ENCODE results near the gene WDR20.
A peak's percentile ranks its signal among the peaks of the same experiment; 100 is the strongest.

WDR20 gene

GRCh38 chr14:102138535-102138934 is 1.2 kb upstream of the WDR20 start:
- Histone ChIP-seq H3K4me2 (peak overlapping the region; percentile 91), H3K9ac (peak overlapping the region; percentile 75; the same call in 1 of the 2 replicates), H2AFZ (ENCODE audit: low read depth) (peak overlapping the region; percentile 80)

GRCh38 chr14:102138961-102139285 is 774 bp upstream of the WDR20 start:
- no peak for TF ChIP-seq CTCF (conservative IDR thresholded peaks at IDR 0.05; ENCODE audit: low read depth, low read length)
- H3K27ac ChIP-seq = peak overlapping the region; percentile 18; the same call in 1 of the 2 replicates
- H3K36me3 ChIP-seq (ENCODE audit: insufficient read depth) = no peaks in the 10 kb centered on the region
- peaks cover 23% of the 10 kb centered on the region for H3K4me1 ChIP-seq (ENCODE audit: low read depth, poor library complexity, severe bottlenecking)
- peak overlapping the region; percentile 80 for H2AFZ ChIP-seq (ENCODE audit: low read depth)
- peaks cover 38% of the 10 kb centered on the region for H3K79me2 ChIP-seq (ENCODE audit: insufficient read depth, low read depth)
- peak overlapping the region; percentile 91 for H3K4me2 ChIP-seq
- H3K9ac ChIP-seq = peak overlapping the region; percentile 75; the same call in 1 of the 2 replicates
- peak overlapping the region; percentile 28 for H3K4me3 ChIP-seq (IDR thresholded peaks at IDR 0.05; ENCODE audit: insufficient read depth, low read depth, low read length)
- H3K27me3 ChIP-seq (ENCODE audit: insufficient read depth, low read depth) = no peaks in the 10 kb centered on the region
- H4K20me1 ChIP-seq (ENCODE audit: insufficient read depth) = no peaks in the 10 kb centered on the region; the same call in 1 of the 2 replicates

More at GRCh38 chr14:102138535-102138934, 1.2 kb upstream of the WDR20 start:
- no peak for TF ChIP-seq CTCF (conservative IDR thresholded peaks at IDR 0.05; ENCODE audit: low read depth, low read length)
- no peaks in the 10 kb centered on the region; the same call in 1 of the 2 replicates for H4K20me1 ChIP-seq (ENCODE audit: insufficient read depth)
- H3K4me3 ChIP-seq (IDR thresholded peaks at IDR 0.05; ENCODE audit: insufficient read depth, low read depth, low read length) = no peak overlapping the region
- H3K79me2 ChIP-seq (ENCODE audit: insufficient read depth, low read depth) = peaks cover 37% of the 10 kb centered on the region
- no peaks in the 10 kb centered on the region for H3K36me3 ChIP-seq (ENCODE audit: insufficient read depth)
- no peaks in the 10 kb centered on the region for H3K27me3 ChIP-seq (ENCODE audit: insufficient read depth, low read depth)
- H3K4me1 ChIP-seq (ENCODE audit: low read depth, poor library complexity, severe bottlenecking) = peaks cover 23% of the 10 kb centered on the region
- peak overlapping the region; percentile 18; the same call in 1 of the 2 replicates for H3K27ac ChIP-seq

GRCh38 chr14:102140027-102140749 is 491 bp downstream of the WDR20 start:
- H4K20me1 ChIP-seq (ENCODE audit: insufficient read depth) = no peaks in the 10 kb centered on the region; the same call in 1 of the 2 replicates
- TF ChIP-seq CTCF (conservative IDR thresholded peaks at IDR 0.05; ENCODE audit: low read depth, low read length) = no peak
- peak overlapping the region; percentile 62 for H3K4me2 ChIP-seq
- peaks cover 23% of the 10 kb centered on the region for H3K4me1 ChIP-seq (ENCODE audit: low read depth, poor library complexity, severe bottlenecking)
- peak overlapping the region; percentile 75 for H3K9ac ChIP-seq
- H3K36me3 ChIP-seq (ENCODE audit: insufficient read depth) = no peaks in the 10 kb centered on the region
- H2AFZ ChIP-seq (ENCODE audit: low read depth) = peak overlapping the region; percentile 73; the same call in 1 of the 2 replicates
- H3K27me3 ChIP-seq (ENCODE audit: insufficient read depth, low read depth) = no peaks in the 10 kb centered on the region
- H3K79me2 ChIP-seq (ENCODE audit: insufficient read depth, low read depth) = peaks cover 51% of the 10 kb centered on the region
- H3K27ac ChIP-seq = peak overlapping the region; percentile 42
- peak overlapping the region; percentile 28 for H3K4me3 ChIP-seq (IDR thresholded peaks at IDR 0.05; ENCODE audit: insufficient read depth, low read depth, low read length)

- Histone ChIP-seq H3K4me3 (IDR thresholded peaks at IDR 0.05; ENCODE audit: insufficient read depth, low read depth, low read length) (no peak overlapping the region), H3K4me2 (peak overlapping the region; percentile 62), H3K79me2 (ENCODE audit: insufficient read depth, low read depth) (peaks cover 57% of the 10 kb centered on the region), H4K20me1 (ENCODE audit: insufficient read depth) (no peaks in the 10 kb centered on the region; the same call in 1 of the 2 replicates), H2AFZ (ENCODE audit: low read depth) (no peak overlapping the region; the same call in 1 of the 2 replicates), H3K4me1 (ENCODE audit: low read depth, poor library complexity, severe bottlenecking) (peaks cover 23% of the 10 kb centered on the region), H3K27me3 (ENCODE audit: insufficient read depth, low read depth) (no peaks in the 10 kb centered on the region), H3K36me3 (ENCODE audit: insufficient read depth) (no peaks in the 10 kb centered on the region), H3K27ac (peak overlapping the region; percentile 42; the same call in 1 of the 2 replicates), H3K9ac (peak overlapping the region; percentile 75; the same call in 1 of the 2 replicates)
- no peak for TF ChIP-seq CTCF (conservative IDR thresholded peaks at IDR 0.05; ENCODE audit: low read depth, low read length)
Measured at GRCh38 chr14:102140750-102141145, 1.1 kb downstream of the WDR20 start.

All from KMS-11 (cell line).